Measurements from ENCODE around the gene TMEM151B.

- TF ChIP-seq, protein P1, sequence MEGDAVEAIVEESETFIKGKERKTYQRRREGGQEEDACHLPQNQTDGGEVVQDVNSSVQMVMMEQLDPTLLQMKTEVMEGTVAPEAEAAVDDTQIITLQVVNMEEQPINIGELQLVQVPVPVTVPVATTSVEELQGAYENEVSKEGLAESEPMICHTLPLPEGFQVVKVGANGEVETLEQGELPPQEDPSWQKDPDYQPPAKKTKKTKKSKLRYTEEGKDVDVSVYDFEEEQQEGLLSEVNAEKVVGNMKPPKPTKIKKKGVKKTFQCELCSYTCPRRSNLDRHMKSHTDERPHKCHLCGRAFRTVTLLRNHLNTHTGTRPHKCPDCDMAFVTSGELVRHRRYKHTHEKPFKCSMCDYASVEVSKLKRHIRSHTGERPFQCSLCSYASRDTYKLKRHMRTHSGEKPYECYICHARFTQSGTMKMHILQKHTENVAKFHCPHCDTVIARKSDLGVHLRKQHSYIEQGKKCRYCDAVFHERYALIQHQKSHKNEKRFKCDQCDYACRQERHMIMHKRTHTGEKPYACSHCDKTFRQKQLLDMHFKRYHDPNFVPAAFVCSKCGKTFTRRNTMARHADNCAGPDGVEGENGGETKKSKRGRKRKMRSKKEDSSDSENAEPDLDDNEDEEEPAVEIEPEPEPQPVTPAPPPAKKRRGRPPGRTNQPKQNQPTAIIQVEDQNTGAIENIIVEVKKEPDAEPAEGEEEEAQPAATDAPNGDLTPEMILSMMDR (IDR thresholded peaks at IDR 0.05): no peak
- no peak for TF ChIP-seq EZH2 (IDR thresholded peaks at IDR 0.05)
Measured at GRCh38 chr6:44269921-44270525, at the start of gene TMEM151B.
